ENCODE results near the gene KLHL17.
"Not testable (repeated sequence)": the region's sequence is repeated elsewhere in the genome, so short reads cannot be mapped to it uniquely, and the experiment has no call there.

Gene KLHL17

DNA sequence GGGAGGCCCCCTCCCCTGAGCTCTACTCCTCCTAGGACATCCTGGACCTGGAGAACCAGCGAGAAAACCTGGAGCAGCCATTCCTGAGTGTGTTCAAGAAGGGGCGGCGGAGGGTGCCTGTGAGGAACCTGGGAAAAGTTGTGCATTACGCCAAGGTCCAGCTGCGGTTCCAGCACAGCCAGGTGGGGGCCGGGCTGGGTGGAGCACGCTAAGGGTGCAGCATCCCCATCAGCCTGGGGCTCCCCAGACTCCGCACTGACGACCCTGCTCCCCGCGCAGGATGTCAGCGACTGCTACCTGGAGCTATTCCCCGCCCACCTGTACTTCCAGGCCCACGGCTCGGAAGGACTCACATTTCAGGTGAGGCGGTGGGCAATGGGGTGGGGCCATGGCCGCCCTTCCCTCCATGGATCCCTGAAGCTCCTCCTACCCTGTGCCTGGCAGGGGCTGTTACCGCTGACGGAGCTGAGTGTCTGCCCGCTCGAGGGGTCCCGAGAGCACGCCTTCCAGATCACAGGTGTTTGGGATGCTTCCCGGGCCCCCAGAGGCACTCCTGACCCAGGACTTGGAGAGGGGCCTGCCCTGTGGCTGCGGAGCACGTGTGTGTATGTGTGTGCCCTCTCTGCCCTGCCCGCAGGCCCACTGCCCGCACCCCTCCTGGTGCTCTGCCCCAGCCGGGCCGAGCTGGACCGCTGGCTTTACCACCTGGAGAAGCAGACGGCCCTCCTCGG is 10.0 kb downstream of the KLHL17 start:
- DNase-seq, result no peak

DNA sequence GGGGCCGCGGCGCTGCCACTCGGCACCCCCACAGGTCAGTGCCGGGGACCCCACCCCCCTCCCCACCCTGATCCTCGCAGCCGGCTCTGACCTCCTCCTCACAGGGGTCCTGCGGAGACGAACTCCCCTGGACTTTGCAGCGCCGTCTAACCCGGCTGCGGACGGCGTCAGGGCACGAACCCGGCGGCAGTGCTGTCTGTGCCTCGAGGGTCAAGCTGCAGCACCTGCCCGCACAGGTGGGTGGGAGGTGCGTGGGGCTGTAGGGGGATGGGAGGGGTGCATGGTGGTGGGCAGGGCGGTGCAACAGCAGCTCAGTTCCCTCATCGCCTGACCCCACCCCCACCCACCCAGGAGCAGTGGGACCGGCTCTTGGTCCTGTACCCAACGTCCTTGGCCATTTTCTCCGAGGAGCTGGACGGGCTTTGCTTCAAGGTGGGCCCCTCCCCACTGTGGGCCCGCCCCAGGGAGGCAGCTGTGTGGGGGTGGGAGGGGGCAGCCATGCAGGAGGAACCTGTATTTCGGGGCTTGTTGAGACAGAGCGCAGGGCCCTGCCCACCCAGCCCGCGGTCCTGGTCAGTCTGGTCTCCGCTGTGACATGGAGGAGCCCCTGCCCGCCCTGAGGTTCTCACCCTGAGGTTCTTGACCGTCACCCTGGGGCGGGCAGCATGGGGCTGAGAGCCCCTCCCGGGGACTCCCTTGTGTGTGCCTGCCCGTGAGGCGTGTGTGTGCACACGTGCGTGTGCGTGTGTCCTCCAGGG is 10.8 kb downstream of the KLHL17 start:
- no peak for DNase-seq

DNA sequence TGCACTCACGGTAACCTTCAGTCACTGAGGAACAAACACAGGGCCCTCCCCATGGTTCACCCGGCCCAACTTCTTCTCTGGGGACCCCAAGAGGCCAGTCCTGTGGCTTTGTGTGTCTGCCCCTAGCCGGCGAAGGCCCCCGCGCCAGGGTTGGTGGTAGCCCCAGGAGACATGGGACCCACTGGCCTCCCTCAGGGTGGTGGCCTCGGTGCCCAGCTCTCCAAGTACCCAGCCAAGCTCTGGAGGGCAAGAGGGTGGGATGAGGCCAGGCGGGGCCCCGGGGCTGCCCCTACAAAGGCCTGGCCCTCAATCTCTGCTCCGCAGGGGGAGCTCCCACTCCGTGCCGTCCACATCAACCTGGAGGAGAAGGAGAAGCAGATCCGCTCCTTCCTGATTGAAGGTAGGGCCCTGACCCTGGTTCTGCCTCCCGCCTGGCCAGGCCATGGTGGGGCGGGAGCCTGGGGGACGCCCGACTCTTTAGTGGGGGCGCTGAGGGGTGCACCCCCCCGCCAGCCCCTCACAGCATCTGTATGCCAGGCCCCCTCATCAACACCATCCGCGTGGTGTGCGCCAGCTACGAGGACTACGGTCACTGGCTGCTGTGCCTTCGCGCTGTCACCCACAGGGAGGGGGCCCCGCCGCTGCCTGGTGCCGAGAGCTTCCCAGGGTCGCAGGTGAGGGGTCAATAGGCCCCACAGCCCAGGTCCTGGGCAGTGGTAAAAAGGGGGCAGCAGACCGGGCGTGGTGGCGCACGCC is 11.5 kb downstream of the KLHL17 start:
- no peak for DNase-seq

DNA sequence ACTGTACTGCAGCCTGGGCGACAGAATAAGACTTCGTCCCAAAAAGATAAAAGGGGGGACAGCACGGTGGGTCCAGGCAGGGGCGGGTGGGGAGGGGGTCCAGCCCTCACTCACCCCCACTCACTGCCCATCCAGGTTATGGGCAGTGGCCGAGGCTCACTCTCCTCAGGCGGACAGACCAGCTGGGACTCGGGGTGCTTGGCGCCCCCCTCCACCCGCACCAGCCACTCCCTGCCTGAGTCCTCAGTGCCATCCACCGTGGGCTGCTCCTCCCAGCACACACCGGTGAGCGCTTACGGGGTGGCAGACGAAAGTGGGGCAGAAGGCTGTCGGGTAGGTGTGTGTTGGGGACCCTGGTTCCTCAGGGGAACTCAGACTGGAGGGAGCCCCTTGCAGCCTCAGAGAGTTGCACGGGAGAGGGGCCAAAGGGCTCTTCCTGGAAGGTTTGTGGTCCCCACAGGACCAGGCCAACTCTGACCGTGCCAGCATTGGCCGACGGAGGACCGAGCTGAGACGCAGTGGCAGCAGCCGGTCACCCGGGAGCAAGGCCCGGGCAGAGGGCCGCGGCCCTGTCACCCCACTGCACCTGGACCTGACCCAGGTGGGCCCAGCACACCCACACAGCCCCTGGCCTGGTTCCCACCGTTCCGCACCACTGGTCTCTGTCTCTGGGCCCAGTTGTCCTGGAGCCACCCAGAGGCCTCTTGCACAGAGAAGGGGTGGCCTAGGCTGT is 12.5 kb downstream of the KLHL17 start:
- DNase-seq, result no peak

DNA sequence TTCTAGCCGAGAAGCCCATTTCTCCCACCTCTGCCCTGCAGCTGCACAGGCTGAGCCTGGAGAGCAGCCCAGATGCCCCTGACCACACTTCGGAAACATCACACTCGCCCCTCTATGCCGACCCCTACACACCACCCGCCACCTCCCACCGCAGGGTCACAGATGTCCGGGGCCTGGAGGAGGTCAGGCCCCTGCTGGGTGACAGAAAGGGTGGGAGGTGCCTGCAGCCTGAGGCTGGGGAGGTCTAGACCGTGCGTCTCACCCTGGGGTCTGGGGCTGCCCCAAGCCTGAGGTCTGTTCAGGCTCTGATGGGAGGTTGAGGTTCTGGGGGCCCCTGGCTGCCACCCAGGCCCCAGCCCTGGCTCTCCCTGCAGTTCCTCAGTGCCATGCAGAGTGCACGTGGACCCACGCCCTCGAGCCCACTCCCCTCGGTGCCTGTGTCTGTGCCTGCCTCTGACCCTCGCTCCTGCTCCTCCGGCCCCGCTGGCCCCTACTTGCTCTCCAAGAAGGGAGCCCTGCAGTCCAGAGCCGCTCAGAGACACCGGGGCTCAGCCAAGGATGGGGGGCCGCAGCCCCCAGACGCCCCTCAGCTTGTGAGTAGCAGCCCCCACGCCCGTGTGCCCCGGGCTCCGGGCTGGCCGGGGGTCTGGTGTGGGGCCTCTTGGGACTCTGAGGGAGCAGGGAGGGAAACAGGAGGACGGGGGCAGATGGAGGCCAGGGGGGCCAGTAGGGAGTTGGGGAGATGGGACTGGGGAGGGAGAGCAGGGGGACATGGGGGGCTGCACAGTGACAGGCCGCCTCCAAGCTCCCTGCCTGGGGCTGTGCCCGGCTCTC is 13.3 kb downstream of the KLHL17 start:
- DNase-seq, result no peak

DNA sequence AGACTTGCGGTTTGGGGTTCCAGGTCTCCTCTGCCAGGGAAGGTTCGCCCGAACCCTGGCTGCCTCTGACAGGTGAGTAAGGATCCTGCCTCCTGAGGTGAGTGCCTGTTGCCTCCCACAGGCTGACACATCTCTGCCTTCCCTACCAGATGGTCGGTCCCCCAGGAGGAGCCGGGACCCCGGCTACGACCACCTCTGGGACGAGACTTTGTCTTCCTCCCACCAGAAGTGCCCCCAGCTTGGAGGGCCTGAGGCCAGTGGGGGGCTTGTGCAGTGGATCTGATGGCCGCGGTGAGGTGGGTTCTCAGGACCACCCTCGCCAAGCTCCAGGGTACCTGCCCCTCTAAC is 13.9 kb downstream of the KLHL17 start:
- DNase-seq, result no peak

DNA sequence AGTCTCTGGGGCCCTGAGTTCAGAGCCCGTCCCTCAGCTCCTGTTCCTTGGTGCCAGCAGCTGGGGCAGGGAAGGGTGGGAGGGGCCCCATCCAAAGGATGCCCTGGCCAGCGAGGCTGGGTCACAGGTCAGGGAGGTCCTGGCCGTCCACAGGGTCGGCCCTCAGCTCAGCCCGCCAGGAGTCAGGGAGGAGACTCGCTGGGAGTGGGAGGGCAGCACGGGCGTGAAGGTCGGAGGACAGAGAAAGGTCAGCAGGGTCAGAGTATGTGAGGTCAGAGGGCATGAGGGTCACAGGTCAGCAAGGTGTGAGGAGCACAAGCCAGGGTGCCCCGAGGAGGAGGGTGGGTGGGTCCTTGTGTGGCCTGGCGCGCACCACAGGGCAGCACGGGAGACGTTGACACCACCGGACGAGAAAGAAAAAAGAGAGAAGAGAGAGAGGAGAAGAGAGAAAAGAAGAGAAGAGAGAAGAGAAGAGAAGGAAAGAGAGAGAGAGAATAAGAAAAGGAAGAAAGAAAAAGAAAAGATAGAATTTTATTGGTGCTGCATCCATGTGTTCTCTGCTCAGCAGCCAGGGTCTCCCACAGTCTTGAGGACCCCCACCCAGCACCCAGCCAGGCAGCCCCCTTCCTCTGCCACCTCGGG is 14.4 kb downstream of the KLHL17 start:
- DNase-seq, result no peak

DNA sequence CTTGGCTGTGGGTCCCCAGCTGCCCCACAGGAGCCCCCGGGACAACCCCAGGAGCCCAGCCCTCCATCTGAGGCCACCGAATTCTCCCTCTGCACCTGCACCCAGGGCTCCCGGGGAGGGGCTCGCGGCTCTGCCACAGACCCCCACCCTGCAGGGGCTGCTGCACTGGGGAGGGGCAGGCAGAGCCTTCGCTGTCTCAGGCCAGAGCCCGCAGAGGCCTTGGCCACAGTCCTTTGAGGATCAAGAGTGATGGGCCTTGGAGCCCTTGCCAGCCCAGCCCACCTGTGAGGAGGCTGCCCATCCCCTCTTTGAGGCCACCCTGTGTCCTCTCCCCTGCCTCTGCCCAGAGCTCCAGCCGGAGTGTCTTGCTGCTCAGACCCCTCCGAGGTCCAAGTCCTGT is 15.0 kb downstream of the KLHL17 start:
- DNase-seq, result no peak

DNA sequence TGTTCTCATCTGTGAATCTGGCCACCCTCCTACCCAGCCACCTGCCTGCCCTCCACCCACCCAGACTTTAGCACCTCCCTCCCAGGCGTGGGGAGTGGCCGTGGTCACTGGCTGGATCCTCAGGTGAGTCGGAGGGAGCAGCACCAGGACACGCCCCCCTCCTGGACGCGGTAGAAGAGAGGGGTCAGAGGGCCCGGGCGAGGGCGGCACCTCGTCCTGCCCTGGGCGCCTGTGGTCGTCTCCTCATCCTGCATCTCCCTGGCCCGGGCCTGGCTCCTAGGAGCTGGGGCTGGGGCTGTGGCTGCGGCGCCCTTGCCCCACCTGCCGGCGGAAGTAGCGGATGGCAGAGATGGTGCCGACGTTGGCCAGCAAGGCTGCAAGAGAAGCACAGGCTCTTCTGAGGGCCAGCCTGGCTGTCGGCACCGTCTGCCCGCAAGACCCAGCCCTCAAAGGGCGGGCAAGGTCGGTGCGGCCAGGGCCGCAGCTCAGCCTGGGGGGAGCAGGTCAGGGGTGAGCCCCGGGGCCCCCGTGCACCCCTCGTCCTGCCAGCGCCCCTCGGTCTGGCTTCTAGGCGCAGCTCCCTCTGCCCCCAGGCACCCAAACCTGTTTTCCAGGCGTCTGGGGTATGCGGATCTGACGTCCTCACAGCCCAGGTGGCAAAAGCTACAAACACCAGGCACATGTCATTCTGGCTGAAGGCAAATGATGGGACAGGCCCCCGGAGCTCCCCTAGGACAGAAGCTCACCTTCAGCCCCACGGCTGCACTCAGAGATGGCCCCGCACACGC is 15.7 kb downstream of the KLHL17 start:
- peak in 1 of 2 donors; percentile 64 for DNase-seq

DNA sequence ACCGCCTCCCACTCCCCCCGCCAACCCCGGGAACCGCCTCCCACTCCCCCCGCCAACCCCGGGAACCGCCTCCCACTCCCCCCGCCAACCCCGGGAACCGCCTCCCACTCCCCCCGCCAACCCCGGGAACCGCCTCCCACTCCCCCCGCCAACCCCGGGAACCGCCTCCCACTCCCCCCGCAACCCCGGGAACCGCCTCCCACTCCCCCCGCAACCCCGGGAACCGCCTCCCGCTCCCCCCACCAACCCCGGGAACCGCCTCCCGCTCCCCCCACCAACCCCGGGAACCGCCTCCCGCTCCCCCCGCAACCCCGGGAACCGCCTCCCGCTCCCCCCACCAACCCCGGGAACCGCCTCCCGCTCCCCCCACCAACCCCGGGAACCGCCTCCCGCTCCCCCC is 16.4 kb downstream of the KLHL17 start:
- not testable (repeated sequence) for DNase-seq

DNA sequence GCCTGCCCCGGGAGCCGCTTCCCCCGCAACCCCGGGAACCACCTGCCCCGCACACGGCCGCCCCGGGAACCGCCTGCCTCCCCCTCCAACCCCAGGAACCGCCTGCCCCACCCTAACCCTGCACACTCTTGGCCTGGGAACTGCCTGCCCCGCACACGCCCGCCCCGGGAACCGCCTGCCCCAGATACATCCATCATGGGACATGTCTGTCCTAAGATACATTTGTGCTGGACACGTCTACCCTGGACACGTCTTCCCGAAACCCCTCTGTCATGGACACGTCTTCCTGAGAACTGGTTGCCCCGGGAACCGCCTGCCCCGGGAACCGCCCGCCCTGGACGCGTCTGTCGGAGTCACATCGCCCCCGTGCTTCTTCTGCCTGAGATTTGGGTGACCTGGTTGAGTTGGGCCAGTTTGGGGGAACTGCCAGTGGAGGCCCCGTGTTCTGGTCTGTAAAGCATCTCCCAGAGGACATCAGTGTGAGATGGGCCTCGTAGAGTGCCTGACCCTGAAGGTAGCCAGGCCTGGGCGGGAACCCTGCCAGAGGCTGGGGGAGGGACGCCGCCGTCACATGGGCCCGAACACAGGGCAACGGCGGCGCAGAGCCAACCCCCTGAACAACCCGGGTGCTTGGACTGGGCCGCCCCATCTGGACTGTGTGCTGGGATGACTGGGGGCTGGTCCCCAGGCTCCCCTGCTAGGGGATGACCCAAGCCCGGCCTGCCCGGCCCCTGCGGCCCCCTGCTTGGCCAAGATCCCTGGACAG is 17.9 kb downstream of the KLHL17 start:
- no peak for DNase-seq

DNA sequence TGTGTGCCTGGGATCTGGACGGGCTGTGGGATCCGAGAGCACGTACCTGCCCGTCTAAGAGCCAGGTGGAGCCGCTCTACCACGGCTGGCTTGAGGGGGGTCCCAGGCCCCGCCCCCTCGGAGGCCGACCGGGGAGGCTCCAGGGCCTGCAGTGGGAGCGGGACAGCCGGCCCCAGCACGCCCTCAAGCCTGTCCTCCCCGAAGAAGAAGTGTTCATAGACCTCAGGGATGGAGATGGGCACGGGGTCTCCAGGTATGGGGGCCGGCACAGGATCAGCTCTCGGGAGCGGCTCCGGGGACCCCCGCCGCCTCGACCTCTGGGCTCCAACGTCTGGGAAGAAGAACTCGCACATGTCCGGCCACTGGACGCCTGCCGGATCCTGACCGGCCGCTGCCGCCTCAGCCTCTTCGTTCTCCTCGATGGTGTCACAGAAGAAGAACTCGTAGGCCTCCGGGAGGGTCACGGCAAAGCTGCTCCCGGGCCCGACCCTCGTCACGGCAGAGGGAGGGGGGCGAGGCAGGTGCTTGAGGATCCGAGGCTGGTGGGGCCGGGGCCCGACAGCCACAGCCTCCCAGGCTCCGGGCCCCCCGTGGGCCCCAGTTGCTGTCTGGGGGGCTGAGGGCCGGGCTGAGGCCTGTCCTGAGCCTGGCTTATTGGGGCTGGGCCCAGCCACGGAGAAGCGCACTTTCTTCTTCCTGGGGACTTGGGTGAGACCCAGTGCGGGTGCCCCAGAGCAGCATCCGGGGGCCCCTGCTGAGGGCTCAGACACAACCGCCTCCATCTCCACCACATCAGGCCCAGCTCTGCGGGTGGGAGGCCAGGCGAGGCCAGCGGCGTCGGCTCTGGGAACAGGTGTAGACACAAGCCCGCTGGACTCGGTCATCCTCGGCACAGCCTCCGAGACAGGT is 18.7 kb downstream of the KLHL17 start:
- DNase-seq, result no peak

DNA sequence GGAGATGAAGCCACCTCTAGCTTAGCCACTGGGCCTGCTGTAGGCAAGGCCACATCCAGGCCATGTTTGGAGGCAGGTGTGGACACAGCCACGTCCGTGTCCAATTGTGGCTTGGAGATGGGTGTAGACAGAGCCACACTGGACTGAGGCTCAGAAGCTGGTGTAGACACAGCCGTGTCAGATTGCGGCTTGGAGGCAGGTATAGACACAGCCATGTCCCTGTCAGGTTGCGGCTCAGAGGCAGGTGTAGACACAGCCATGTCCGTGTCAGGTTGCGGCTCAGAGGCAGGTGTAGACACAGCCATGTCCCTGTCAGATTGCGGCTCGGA is 19.3 kb downstream of the KLHL17 start:
- no peak for DNase-seq

DNA sequence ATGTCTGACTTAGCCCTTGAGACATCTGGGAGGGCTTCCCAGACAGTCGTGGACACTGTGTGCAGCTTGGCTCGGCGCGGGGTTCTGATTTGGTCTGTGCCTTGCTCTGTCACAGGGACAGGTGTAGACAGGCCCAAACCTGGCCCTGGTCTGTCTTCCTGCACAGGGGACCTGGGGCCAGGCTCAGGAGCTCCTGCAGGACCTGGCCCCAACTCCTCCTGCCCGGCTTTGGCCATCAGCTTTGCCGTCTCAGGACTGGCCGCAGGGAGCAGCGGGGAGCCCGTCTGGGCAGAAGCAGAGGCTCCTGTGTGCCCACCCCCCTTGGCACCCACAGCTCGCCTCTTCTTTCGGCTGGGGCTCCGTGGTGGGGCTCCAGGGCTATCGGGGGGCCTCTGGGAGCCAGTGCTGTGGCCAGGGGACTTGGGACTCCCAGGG is 19.8 kb downstream of the KLHL17 start:
- DNase-seq, result no peak

DNA sequence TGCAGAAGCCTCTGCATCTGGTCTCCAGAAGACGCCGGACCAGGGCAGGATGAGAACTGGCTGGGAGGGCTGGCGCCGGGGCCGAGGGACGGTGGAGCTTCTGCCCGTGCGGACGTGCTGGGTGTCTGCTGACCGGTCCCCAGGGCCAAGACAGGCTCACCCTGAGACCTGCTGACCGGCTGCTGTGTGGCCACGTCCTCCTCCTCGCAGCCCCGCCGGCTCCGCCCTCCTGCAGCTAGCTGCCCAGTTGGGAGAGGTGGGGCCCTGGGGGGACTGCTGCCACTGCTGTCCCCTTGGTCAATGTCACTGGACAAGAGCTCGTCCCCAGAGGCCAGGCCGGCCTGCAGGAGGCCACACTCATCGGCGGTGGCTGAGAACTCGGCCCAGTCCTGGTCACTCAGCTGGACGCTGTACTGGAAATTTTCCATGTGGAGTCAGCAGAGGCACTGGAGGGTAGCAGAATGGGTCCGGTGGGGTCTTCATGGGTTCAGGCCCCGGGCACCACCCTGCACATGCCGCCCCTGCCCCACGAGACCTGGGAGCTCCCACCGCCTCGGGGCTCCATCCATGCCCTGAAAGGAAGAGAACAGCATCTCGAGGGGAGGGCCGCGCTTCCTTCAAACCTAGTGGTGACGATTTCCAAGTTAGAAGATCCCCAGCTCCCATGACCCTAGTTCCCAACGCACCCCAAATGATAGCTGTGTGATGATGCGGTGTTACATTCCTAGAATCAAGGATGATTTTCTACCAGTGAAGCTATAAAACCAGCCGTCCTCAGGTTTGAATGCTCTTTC is 20.4 kb downstream of the KLHL17 start:
- DNase-seq, result no peak

DNA sequence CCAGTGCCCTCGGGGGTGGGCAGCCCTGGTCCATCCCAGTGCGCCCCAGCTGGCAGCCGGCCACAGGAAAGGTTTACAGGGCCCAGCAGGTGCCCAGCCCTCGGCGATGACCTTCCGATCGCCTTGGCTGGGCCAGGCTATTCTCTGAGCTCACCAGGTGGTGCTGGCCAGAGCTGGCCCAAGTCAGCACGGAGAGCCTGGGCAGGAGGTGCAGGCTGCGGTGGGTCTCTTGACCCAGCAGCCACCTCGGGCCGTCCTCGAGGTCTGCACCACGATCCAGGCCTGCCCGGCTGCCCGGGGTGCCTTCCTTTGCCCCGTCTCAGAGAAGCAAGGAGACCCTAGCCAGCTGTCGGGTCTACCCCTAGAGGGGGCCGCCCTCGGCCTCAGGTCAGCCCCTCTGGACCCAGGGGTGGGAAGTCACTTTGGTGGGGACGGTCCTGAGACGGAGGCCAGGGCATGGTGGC is 21.1 kb downstream of the KLHL17 start:
- no peak for DNase-seq

DNA sequence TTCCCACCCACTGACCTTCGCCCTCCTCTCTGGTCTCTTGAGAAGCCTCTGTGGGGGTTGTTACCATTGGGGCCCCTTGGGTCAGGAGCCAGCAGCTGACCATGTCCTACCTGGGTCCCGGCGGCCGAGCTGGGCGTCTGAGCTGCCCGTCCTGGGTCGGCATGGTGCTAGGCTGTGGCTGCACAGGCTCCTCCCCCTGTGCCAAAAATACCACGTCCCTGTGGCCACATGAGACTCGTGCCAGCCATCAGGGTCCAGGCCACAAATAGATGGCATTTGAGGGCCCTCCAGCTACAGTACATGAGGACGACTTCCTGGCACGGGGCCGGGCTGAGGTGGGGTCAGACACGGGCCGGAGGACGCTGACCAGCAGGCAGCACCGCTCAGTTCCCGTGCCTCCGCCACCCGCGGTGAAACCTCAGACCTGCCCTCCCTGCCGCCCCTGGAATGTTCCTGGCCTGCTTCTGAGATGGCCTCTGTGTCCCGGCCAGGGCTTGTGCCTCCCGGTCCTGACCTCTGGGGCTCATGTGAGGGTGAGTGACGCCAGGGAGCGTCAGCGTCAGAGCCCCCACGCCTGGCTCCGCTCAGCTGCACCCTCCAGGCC is 21.7 kb downstream of the KLHL17 start, which contains the start of gene PERM1:
Gene PERM1, minus strand, starts transcription at position 139 of the 604 bp plus-strand sequence. CDS start 1,064 bp downstream, outside the sequence.
- DNase-seq, result no peak
